Measurements from ENCODE around the gene CHST14.

DNA sequence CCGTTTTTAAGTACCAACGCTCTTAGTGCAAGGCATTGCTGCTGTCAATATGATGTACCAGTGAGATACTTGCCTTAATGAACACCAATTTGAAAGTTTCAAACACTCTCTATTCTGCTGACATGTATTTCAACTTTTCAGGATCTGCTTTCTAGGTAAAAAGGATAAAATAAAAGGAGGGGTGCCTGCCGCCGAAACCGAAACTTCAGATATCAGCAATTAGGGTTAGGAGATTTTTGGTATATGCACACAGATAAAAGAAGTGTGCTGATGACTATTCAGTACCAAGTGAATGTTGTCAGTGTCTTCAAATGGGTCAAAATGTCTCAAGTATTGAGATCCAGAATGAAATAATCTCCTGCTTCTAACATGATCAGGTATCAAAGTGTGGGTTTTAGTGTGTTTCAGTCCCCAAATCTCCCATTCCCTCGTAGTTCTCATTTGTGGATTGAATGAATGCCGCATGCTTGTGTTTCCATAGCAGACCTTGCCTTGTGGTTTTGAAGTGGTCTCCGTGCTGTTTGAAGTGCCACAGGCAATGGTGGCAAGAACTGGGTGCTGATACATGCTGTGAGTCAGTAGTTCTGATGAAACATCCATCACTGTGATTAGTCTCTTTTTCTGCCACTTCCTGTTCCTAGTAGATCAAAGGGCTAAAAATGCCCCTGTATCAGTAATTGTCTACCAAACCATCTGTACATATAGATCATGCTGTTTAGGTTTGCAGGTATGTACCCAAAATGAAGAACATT, 22.5 kb downstream of the CHST14 start:
- TF ChIP-seq, protein P1, sequence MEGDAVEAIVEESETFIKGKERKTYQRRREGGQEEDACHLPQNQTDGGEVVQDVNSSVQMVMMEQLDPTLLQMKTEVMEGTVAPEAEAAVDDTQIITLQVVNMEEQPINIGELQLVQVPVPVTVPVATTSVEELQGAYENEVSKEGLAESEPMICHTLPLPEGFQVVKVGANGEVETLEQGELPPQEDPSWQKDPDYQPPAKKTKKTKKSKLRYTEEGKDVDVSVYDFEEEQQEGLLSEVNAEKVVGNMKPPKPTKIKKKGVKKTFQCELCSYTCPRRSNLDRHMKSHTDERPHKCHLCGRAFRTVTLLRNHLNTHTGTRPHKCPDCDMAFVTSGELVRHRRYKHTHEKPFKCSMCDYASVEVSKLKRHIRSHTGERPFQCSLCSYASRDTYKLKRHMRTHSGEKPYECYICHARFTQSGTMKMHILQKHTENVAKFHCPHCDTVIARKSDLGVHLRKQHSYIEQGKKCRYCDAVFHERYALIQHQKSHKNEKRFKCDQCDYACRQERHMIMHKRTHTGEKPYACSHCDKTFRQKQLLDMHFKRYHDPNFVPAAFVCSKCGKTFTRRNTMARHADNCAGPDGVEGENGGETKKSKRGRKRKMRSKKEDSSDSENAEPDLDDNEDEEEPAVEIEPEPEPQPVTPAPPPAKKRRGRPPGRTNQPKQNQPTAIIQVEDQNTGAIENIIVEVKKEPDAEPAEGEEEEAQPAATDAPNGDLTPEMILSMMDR (IDR thresholded peaks at IDR 0.05; ENCODE audit: low read depth, low read length, poor library complexity, severe bottlenecking): no peak
- TF ChIP-seq EZH2phosphoT487 (IDR thresholded peaks at IDR 0.05; ENCODE audit: borderline replicate concordance, low read length): no peak

Data from DOHH2 (cell line).